MM.1S (cell line): ENCODE measurements around the gene HOMER1.

ENCODE experiments used
- DNase-seq: peaks from one replicate; pipeline ENCODE4 v3.0.0-alpha.2; 2015
- H2AFZ ChIP-seq: fragments of 300-600 bp; sonication (generic); 2 replicates; pipeline ENCODE4 v1.6.0; 2016; ENCODE audit warnings: antibody characterized with exemption, low read length
- H3F3A ChIP-seq: fragments of 300-600 bp; sonication (generic); 2 replicates; pipeline ENCODE4 v1.6.1; 2016; ENCODE audit warnings: mild to moderate bottlenecking, antibody characterized with exemption, low read length, moderate library complexity, mixed read lengths; ENCODE audit not compliant: insufficient read depth
- H3K27ac ChIP-seq: fragments of 300-600 bp; sonication (generic); 2 replicates; pipeline ENCODE4 v1.5.1; 2016; ENCODE audit warnings: mild to moderate bottlenecking, low read length
- H3K27me3 ChIP-seq: fragments of 300-600 bp; sonication (generic); replicated peaks from 2 replicates; pipeline ENCODE4 v1.6.0; 2016; ENCODE audit warnings: low read length; ENCODE audit not compliant: insufficient read depth
- H3K36me3 ChIP-seq: fragments of 300-600 bp; sonication (generic); replicated peaks from 2 replicates; pipeline ENCODE4 v1.6.1; 2016; ENCODE audit warnings: mild to moderate bottlenecking, low read length, mixed read lengths; ENCODE audit not compliant: insufficient read depth
- H3K4me1 ChIP-seq: fragments of 300-600 bp; sonication (generic); 2 replicates; pipeline ENCODE4 v1.6.1; 2016; ENCODE audit warnings: low read length, mixed read lengths
- H3K4me2 ChIP-seq: fragments of 300-600 bp; sonication (generic); 2 replicates; pipeline ENCODE4 v1.6.0; 2016; ENCODE audit warnings: low read depth, low read length
- H3K4me3 ChIP-seq: fragments of 300-600 bp; sonication (generic); 2 replicates; pipeline ENCODE4 v1.5.1; 2016; ENCODE audit warnings: low read length, mixed read lengths
- H3K79me2 ChIP-seq: fragments of 300-600 bp; sonication (generic); 2 replicates; pipeline ENCODE4 v1.6.1; 2016; ENCODE audit warnings: mixed run types, low read length, mixed read lengths
- H3K9ac ChIP-seq: fragments of 300-600 bp; sonication (generic); 2 replicates; pipeline ENCODE4 v1.6.1; 2016; ENCODE audit warnings: low read length, mixed read lengths
- H3K9me2 ChIP-seq: fragments of 300-600 bp; sonication (generic); replicated peaks from 2 replicates; pipeline ENCODE4 v1.6.1; 2016; ENCODE audit warnings: mild to moderate bottlenecking, low read length, mixed read lengths; ENCODE audit not compliant: insufficient read depth
- H3K9me3 ChIP-seq: fragments of 300-600 bp; sonication (generic); replicated peaks from 2 replicates; pipeline ENCODE4 v1.6.1; 2016; ENCODE audit warnings: mild to moderate bottlenecking, low read length, mixed read lengths; ENCODE audit not compliant: insufficient read depth
- H4K20me1 ChIP-seq: fragments of 300-600 bp; sonication (generic); 2 replicates; pipeline ENCODE4 v1.6.1; 2016; ENCODE audit warnings: mild to moderate bottlenecking, low read length, moderate library complexity, mixed read lengths; ENCODE audit not compliant: insufficient read depth
- EZH2 ChIP-seq: fragments of 300-600 bp; sonication (generic); optimal IDR thresholded peaks from 2 replicates; pipeline ENCODE3; 2017; ENCODE audit warnings: low read depth, mild to moderate bottlenecking, antibody characterized with exemption, low read length, mixed read lengths
- EZH2phosphoT487 ChIP-seq: fragments of 300-600 bp; sonication (generic); IDR thresholded peaks from 2 replicates; pipeline ENCODE4 v1.6.1; 2018; ENCODE audit warnings: antibody characterized with exemption, low read length
- TF ChIP-seq, protein P1 (sequence below): fragments of 300-600 bp; sonication (generic); IDR thresholded peaks from 2 replicates; pipeline ENCODE4 v1.5.1; 2016; ENCODE audit warnings: antibody characterized with exemption, low read length, mixed read lengths

HOMER1 gene

DNA sequence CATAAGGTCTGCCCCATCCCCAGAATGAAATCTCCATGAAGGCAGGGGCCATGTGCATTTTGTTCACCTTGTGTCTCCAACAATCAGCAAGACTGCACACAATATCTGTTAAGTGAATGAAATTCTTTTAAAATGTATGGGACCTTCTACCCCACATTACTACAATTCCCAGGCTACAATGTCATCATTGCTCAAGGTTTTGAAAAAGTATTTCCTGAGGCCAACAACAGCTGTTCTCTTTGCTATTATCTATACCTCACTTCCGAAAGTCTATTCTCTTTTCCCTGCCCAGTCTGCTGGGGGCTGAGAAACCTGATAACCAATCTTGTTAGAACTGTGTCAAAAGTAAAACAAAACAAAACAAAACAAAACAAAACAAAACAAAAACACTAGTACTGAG, 29.2 kb downstream of the HOMER1 start:
- DNase-seq: no peak
- no peak for TF ChIP-seq EZH2phosphoT487
- TF ChIP-seq EZH2: no peak
- TF ChIP-seq, protein P1, sequence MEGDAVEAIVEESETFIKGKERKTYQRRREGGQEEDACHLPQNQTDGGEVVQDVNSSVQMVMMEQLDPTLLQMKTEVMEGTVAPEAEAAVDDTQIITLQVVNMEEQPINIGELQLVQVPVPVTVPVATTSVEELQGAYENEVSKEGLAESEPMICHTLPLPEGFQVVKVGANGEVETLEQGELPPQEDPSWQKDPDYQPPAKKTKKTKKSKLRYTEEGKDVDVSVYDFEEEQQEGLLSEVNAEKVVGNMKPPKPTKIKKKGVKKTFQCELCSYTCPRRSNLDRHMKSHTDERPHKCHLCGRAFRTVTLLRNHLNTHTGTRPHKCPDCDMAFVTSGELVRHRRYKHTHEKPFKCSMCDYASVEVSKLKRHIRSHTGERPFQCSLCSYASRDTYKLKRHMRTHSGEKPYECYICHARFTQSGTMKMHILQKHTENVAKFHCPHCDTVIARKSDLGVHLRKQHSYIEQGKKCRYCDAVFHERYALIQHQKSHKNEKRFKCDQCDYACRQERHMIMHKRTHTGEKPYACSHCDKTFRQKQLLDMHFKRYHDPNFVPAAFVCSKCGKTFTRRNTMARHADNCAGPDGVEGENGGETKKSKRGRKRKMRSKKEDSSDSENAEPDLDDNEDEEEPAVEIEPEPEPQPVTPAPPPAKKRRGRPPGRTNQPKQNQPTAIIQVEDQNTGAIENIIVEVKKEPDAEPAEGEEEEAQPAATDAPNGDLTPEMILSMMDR: no peak
- no peaks in the 10 kb centered on the region for H3K9me3 ChIP-seq
- H3K9me2 ChIP-seq: no peaks in the 10 kb centered on the region
- no peaks in the 10 kb centered on the region for H3K4me1 ChIP-seq
- H3K4me3 ChIP-seq: no peak overlapping the region
- H3K36me3 ChIP-seq: no peaks in the 10 kb centered on the region
- no peaks in the 10 kb centered on the region for H4K20me1 ChIP-seq
- H3K27me3 ChIP-seq: no peaks in the 10 kb centered on the region
- H3K27ac ChIP-seq: no peak overlapping the region
- H3K4me2 ChIP-seq: no peak overlapping the region
- H3F3A ChIP-seq: no peaks in the 10 kb centered on the region
- no peak overlapping the region for H3K9ac ChIP-seq
- no peak overlapping the region for H2AFZ ChIP-seq
- no peaks in the 10 kb centered on the region for H3K79me2 ChIP-seq

DNA sequence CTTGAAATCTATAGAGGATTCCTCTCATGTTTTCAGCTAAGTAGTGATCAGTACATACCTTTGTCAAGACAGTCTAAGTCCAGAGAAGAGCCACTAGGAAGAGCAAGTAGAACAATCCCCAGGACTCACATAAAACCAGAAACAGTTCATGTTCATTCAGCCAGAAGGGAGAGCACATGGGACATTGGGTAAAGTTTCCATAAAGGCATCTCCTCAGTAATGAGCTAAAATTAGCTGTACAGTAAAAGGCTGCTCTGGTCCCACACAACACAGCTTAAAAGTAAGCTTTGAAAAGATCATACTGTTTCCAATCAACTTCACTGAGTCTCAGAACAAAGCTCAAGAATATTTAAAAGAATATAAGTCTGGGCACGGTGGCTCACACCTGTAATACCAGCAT, 32.4 kb downstream of the HOMER1 start:
- Histone ChIP-seq H3K79me2 (no peaks in the 10 kb centered on the region), H3K4me3 (no peak overlapping the region), H3F3A (no peaks in the 10 kb centered on the region), H2AFZ (no peak overlapping the region), H3K9ac (no peak overlapping the region), H4K20me1 (no peaks in the 10 kb centered on the region), H3K27me3 (no peaks in the 10 kb centered on the region), H3K4me1 (no peaks in the 10 kb centered on the region), H3K9me2 (no peaks in the 10 kb centered on the region), H3K36me3 (no peaks in the 10 kb centered on the region), H3K9me3 (no peaks in the 10 kb centered on the region), H3K4me2 (no peak overlapping the region), H3K27ac (no peak overlapping the region)
- TF ChIP-seq EZH2 (no peak), EZH2phosphoT487 (no peak)
- TF ChIP-seq, protein P1: no peak
- no peak for DNase-seq

DNA sequence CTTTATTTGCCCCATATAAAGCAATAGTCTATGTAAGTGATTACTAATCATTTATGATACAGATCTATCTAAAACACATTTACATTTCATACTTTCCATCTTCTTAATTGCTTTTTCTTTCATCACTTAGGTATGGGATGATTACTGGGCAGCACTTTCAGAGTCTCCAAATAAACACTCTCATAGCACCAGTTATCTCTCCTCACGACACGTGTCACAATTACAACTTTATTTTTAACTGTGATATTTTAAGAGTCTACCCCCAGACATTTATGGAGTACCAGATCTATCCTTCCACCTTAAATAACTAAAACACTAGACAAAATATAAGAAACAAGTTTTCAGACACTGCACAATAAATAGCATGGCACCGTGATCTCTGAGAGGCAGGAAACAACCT, 32.9 kb downstream of the HOMER1 start:
- H2AFZ ChIP-seq: no peak overlapping the region
- no peak overlapping the region for H3K4me3 ChIP-seq
- no peaks in the 10 kb centered on the region for H3K4me1 ChIP-seq
- no peaks in the 10 kb centered on the region for H3K36me3 ChIP-seq
- no peaks in the 10 kb centered on the region for H3K79me2 ChIP-seq
- H3K27ac ChIP-seq: no peak overlapping the region
- H3K27me3 ChIP-seq: no peaks in the 10 kb centered on the region
- H3F3A ChIP-seq: no peaks in the 10 kb centered on the region
- H3K4me2 ChIP-seq: no peak overlapping the region
- H3K9ac ChIP-seq: no peak overlapping the region
- H3K9me2 ChIP-seq: no peaks in the 10 kb centered on the region
- no peak for DNase-seq
- H4K20me1 ChIP-seq: no peaks in the 10 kb centered on the region
- no peak for TF ChIP-seq EZH2phosphoT487
- no peak for TF ChIP-seq EZH2
- TF ChIP-seq, protein P1: no peak
- H3K9me3 ChIP-seq: no peaks in the 10 kb centered on the region

DNA sequence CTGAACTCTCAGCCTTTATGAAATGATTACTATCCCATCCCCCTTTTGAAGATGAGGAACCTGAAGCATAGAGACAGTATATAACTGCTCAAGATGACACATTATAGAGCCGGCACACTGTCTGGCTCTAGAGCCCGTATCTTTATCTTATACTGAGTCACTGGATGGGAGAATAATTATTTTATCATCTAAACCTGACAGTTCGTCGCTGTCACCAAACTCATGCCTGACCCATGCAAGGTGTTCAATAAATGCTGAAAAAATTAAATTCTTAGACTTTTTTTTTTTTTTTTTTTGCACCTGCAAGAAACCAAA, 38.8 kb downstream of the HOMER1 start:
- H3K79me2 ChIP-seq: no peaks in the 10 kb centered on the region
- no peak for DNase-seq
- H3K4me2 ChIP-seq: no peak overlapping the region

More for the DNA sequence above, 38.8 kb downstream of the HOMER1 start:
- H3K27me3 ChIP-seq: no peaks in the 10 kb centered on the region
- H3K36me3 ChIP-seq: no peaks in the 10 kb centered on the region
- H3F3A ChIP-seq: no peaks in the 10 kb centered on the region
- H3K27ac ChIP-seq: no peak overlapping the region
- no peak overlapping the region for H3K9ac ChIP-seq
- no peak overlapping the region for H3K4me3 ChIP-seq
- no peaks in the 10 kb centered on the region for H3K9me3 ChIP-seq
- no peaks in the 10 kb centered on the region; the same call in 1 of the 2 replicates for H3K9me2 ChIP-seq
- H2AFZ ChIP-seq: no peak overlapping the region
- H4K20me1 ChIP-seq: no peaks in the 10 kb centered on the region
- TF ChIP-seq EZH2phosphoT487: no peak
- TF ChIP-seq, protein P1: no peak
- peaks cover 12% of the 10 kb centered on the region; the same call in 1 of the 2 replicates for H3K4me1 ChIP-seq
